ENCODE measurements around the gene MARCKSL1. TPM values are rescaled to one million over a fixed set of nuclear protein-coding genes. Genes with fewer than 3 reads are reported as not detected.
"Not testable (repeated sequence)": the region's sequence is repeated elsewhere in the genome, so short reads cannot be mapped to it uniquely, and the experiment has no call there.

Gene MARCKSL1
- total RNA-seq, 1 donor from 2014 or later, result 28.5 TPM

DNA sequence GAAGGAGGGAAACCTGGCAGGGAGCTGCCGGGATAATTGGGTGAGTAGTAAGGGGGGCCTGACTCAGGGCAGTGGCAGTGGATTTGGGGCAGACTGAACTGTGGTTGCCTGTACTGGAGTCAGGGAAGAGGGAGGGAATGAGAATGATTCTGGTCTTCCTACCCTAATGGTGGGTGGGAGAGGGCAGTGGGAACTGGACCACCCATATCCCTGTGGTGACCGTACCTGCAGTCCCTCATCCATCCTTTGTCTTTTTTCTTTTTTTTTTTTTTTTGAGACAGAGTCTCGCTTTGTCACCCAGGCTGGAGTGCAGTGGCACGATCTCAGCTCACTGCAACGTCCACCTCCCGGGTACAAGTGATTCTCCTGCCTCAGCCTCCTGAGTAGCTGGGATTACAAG, 19.7 kb upstream of the MARCKSL1 start:
- ATAC-seq; DNase-seq (ENCODE audit: missing footprints); intact Hi-C loops (cut with DNase I): not testable (repeated sequence)

DNA sequence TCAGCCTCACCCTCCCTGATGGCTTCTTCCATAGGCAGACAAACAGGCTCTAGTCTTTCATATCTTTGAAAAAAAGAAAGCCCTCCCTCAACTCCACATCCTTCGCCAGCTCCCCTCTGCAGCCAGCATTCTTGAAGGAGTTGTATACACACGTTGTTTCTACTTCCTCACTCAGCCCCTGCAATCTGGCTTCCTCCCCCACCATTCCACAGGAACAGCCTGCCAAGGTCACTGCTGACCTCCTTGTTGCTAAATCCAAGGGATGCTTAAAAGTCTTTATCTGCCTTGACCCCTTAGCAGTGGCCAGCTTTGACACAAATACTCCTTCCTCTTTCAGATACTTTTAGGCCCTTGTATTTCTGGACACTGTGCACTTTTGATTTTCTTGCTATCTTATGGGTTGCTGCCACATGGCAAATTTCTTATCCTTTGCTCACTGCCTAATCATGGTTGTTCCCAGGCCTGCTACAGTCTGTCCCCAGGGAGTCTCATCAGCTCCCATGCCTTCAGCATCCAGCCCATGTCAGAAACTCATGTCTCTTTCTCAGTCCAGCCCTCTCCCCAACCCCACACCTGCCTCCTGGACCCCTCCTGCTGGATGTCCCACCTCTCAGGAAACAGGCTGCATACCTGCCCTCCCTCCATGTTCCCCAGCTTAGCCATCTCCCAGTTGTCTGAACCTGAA, 18.0 kb upstream of the MARCKSL1 start:
- ATAC-seq (peak; percentile 44), DNase-seq (ENCODE audit: missing footprints) (peak; percentile 77)
- intact Hi-C loops (cut with DNase I), result no loop called here

DNA sequence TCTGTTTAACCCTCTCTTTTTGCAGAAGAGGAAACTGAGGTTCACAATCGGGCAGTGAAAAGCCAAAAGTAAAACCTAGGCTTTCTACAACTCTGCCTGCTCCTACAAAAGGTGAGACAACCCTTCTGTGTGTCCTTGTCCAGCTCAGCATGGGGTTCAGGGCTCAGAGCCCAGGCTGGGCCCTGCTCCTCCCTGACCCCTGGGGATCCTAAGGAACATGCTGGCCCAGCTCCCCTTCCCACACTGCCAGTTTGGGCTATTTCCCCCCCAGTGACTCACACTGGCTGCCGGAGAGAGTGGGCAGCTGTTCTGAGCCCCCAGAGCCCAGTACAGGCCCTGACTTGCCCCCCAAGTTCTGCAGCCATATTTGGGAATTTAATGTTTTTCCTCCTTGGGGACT, 17.4 kb upstream of the MARCKSL1 start:
- ATAC-seq, result peak; percentile 53
- intact Hi-C loops (cut with DNase I), result no loop called here
- DNase-seq (ENCODE audit: missing footprints), result no peak

DNA sequence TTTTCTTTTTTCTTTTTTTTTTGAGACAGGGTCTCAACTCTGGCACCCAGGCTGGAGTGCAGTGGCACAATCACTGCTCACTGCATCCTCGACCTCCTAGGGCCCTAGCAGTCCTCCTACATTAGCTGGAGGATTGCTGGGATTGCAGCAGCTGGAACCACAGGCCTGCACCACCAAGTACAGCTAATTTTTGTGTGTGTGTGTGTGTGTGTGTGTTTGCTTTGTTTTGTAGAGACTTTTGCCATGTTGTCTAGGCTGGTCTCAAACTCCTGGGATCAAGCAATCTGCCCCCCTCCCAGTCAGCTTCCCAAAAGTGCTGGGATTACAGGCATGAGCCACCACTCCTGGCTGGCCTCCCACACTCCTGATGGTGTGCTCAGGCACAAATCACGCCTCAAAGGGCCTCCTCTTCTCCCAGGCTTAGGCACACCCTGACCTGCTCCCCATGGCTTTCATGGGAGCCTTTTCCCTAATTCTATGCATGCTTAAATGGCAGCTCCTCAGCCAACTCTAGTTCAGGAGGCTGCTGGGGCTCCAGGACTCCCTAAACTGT, 16.9 kb upstream of the MARCKSL1 start:
- DNase-seq (ENCODE audit: missing footprints) (no peak), ATAC-seq (no peak)
- intact Hi-C loops (cut with DNase I), result no loop called here

DNA sequence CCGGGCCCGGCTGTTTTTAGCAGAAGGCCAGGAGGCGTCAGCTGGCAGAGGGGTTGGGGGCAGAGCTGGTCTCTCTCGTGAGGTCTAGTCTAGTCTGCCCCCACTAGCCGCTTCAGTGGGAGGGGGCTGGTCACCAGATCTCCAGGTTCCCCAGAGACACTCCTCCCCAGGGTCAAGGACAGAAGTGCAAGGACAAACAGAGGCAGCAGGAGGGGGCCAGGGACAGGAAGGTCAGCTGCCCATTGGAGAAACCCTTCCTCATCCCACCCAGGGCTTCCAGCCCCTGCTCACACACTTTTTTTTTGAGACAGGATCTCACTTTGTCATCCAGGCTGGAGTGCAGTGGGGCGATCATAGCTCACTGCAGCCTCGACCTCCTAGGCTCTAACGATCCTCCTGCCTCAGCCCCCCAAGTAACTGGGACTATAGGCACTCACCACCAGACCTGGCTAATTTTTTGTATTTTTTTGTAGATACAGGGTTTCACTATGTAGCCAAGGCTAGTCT, 16.3 kb upstream of the MARCKSL1 start:
- DNase-seq (ENCODE audit: missing footprints) (no peak), ATAC-seq (no peak)
- intact Hi-C loops (cut with DNase I), result no loop called here

DNA sequence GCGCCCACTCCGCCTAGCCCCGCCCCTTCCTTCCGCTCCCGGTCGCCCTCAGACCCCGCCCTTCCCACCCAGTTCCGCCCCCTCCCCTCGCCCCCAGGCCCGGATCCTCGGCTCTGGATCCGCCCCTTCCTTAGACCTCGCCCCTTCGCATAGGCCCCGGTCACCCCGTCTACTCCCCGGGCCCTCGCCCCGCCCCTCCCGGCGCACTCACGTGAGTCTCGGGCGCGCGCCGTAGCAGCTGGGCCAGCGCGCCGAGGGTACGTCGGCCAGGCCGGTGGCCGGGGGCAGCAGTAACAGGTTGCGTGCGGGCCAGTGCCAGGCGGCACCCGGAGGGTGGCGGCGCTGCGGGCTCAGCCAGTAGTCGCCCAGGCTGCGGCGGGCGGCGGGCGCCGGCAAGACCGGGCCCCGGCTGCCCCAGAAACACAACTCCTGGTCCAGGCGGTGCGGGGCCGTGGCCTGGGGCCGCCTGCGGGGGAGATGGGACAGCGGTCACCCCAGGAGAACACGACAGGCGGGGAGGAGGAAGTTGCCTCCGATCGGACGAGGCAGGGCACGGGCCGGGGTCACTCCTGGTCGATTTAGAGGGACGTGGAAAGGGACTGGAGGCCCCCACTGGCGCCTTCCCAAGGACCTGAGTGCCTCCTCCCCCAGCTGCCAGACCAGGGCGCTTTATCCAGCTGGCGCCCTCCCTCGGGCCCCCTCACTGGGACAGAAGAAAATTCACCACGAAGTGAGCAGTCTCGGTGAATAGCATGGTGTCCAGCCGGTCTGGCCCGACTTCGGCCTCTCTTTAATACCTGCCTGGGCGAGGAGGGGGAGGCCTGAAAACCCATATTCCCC, 15.6 kb upstream of the MARCKSL1 start:
- ATAC-seq (peak; percentile 88), DNase-seq (ENCODE audit: missing footprints) (peak; percentile 97)
- intact Hi-C loops (cut with DNase I), result no loop called here

DNA sequence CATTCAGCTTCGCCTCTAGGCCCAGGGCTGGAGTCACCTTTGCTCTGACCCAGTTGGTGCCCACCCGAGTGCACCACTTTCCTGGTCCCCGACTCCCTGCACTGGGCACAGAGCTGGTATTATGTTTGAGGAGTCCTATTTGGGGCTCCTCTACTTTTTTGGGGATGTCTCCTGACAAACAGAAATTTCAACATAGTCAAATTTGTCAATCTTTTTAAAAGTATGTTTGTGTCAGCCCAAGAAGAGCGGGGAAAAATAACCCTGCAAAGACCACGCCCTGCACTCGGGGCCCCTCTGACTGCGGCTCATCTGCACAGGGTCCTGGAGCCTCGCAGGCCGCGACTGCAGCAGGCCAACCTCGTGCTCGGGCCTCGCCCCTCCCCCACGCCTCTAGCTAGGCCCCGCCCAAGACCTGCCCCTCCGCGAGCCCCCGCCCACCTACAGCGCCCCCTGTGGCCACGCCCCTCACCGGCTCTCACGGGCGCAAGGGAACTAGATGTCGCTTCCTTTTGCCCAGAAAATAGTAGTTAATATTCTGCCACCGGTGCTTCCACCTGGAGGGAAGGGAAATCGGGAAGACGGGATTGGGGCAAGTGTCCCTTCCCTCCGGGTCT, 14.9 kb upstream of the MARCKSL1 start:
- DNase-seq (ENCODE audit: missing footprints) (peak; percentile 92), ATAC-seq (peak; percentile 49)
- intact Hi-C loops (cut with DNase I), result no loop called here

DNA sequence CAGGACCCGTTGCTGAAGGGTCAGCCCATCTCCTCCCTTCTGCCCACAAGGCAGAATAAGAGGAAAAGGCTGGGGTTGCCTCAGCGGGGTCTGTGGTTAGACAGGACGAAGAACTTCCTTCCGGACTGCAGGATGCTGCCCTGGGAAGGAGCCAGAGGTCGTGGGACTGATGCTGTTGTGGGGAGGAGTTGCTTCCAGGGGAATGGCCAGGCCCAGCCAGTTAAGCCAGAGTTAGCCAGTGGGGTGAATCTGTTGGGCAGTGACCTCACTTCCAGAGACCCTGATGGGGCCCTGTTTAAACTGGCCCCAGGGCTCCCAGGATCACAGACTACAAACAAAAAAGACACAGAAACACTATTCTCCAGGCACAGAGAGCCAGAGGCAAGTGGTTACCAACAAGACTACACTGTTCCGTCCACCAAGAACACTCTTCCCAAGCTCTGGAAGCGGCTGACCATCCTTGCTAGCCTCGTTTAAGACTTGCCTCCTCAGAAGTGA, 13.2 kb upstream of the MARCKSL1 start:
- intact Hi-C loops (cut with DNase I), result no loop called here
- peak; percentile 76 for DNase-seq (ENCODE audit: missing footprints)
- ATAC-seq, result no peak

DNA sequence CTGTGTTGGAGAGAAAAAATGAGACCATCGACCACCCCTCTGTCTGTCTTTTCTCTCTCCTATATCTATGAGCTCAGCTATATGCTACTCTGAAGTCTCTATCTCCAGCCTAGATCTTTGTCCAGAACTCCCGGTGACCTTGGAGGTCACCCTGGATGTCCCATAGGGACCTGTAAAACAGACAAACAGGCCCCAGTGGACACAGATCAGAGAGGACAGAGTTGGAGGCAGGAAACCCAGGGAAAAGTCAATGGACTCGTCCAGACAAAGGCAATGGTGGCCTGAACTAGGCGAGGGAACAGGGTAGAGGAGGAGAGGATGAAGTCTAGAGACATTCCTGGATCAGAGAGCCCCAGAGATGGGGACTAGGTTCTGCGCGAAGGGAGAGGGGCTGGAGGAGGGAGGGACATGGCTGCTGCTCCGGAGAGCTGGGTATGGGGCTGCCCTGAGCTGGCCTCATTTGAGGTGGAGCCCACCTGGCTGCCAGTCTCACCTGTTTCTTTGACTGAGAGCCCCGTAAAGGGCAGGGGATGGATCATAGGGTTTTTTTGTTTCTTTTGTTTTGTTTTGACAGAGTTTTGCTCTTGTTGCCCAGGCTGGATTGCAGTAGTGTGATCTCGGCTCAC, 10.6 kb upstream of the MARCKSL1 start:
- ATAC-seq (no peak), DNase-seq (ENCODE audit: missing footprints) (no peak)
- intact Hi-C loops (cut with DNase I), result no loop called here

DNA sequence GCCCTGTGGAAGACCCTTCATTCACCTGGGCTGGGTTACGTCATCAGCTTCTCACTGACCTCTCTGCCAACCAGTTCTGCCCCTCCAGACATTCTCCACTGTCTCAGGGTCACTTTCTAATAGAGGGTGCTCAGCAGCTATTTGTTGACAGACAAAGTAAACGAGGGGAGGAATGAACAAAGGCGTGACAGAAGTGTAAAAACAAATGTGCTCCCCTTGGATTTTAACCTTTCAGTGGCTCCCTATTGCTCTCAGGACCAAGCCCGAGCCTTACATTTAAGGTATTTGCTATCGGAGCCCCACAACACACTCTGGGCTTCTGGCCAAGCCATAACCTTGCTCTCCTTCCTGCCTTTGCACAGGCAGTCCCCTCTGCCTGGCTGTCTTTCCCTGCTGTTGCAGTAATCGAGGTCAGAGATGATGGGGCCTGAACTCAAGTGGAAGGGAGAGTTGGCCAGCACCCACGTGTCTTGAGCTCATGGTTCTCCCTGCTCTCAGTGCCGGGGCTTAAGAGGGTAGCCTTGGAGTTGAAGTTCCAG, 9.3 kb upstream of the MARCKSL1 start:
- intact Hi-C loops (cut with DNase I), result no loop called here
- no peak for DNase-seq (ENCODE audit: missing footprints)
- no peak for ATAC-seq

DNA sequence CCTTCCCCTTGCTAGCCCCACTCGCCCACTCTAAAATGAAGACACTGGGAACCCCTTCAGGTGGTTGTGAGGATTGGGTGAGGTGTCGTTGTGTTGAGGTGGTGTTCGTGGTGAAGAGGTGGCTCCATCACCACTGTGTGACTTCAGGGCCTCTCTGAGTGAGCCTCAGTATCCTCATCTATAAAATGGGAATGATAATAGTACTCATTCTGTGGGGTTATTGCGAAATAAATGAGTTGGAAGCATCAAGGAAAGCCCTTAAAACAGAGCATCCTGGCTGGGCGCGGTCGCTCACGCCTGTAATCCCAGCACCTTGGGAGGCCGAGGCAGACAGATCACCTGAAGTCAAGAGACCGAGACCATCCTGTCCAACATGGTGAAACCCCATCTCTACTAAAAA, 6.7 kb upstream of the MARCKSL1 start:
- DNase-seq (ENCODE audit: missing footprints), result no peak
- intact Hi-C loops (cut with DNase I), result no loop called here
- no peak for ATAC-seq

DNA sequence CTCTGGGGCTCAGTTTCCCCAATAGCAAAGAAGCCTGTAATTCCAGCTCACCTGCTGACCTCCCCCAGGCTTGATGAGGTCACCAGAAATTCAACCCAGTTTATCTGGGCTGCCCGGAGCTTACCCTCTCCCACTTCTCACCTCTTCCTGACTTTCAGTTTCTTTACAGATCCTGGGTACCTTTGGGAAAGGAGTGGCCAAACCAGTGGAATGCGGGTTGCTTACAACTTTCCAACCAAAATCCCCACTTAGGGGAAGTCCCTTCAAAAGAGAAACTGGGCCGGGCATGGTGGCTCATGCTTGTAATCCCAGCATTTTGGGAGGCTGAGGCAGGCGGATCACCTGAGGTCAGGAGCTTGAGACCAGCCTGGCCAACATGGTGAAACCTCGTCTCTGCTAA, 5.9 kb upstream of the MARCKSL1 start:
- ATAC-seq (no peak), DNase-seq (ENCODE audit: missing footprints) (no peak)
- intact Hi-C loops (cut with DNase I), result no loop called here

DNA sequence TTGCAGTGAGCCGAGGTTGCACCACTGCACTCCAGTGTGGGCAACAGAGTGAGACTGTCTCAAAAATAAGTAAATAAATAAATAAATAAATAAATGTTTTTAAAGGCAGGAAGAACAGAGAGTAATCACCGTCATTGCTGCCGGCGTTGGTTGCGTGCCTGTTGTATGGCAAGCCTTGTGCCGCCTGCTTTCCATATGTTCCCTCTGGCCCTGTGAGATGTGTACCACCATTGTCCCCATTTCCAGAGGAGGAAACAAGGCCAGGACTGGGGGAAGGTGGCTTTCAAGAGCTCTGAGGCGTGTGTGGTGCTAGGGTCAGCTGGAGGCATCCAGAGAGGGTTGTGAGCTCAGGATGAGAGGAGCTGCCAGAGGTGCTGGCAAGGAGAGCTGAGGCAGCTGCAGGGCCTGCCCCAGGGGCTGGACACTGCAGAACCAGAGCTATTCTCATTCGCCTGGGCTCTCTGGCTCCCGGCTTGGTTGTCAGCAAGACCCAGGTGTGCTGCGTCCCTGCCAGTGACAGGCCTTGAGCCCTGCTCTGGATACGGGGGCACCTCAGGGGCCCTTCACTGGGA, 5.2 kb upstream of the MARCKSL1 start:
- ATAC-seq (peak; percentile 41), DNase-seq (ENCODE audit: missing footprints) (peak; percentile 77)
- intact Hi-C loops (cut with DNase I), result no loop called here

DNA sequence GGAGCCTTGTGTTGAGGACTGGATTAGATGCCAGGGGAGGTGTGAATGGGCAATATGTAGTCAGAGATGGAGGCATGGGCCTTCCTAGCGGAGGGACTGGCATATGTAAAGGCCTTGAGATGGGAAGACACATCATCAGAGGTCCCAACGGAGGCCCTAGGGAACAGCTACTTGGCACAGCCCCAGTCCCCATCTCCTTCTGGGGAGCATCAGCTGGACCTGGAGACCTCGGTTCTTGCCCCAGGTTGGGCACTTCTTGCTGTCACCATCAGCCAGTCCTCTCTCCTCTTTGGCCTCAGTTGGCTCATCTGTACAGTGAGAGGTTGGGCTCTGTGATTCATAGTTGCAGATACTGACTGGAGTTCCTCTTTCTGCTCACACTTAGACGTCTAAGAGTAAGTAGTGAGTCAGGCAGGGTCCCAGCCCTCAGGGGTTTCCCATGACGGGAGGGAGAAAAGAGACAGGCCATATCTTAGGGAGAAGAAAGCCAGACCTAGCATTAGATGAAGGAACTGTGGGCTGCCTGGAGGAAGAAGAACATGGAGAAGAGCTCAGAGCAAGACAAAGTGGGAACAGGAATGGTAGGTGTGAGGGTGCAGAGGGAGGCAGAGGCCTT, 3.4 kb upstream of the MARCKSL1 start:
- DNase-seq (ENCODE audit: missing footprints) (no peak), ATAC-seq (no peak)
- intact Hi-C loops (cut with DNase I), result no loop called here

DNA sequence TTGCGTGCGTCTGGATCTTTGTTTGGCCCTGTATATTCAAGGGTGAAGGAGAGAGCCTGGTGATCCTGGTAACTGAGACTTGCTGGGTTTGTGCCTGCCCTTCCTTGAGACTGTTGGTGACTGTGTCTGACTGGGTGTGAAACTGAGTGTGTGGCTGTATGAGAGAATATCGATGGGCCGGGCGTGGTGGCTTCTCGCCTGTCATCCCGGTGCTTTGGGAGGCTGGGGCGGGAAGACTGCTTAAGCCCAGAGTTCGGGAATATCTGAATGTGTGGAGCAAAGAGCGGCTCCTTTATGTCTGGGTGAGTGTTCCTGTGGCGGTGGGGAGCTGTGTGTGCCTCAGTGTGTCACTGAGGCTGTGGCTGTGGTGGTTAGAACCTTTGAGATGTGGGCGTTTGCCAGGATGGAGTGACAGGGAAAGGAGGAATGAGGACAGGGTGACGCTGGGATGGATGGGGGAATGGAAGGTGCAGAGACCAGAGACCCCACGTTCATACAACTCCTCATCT, 2.7 kb upstream of the MARCKSL1 start:
- intact Hi-C loops (cut with DNase I), result no loop called here
- ATAC-seq (no peak), DNase-seq (ENCODE audit: missing footprints) (no peak)

DNA sequence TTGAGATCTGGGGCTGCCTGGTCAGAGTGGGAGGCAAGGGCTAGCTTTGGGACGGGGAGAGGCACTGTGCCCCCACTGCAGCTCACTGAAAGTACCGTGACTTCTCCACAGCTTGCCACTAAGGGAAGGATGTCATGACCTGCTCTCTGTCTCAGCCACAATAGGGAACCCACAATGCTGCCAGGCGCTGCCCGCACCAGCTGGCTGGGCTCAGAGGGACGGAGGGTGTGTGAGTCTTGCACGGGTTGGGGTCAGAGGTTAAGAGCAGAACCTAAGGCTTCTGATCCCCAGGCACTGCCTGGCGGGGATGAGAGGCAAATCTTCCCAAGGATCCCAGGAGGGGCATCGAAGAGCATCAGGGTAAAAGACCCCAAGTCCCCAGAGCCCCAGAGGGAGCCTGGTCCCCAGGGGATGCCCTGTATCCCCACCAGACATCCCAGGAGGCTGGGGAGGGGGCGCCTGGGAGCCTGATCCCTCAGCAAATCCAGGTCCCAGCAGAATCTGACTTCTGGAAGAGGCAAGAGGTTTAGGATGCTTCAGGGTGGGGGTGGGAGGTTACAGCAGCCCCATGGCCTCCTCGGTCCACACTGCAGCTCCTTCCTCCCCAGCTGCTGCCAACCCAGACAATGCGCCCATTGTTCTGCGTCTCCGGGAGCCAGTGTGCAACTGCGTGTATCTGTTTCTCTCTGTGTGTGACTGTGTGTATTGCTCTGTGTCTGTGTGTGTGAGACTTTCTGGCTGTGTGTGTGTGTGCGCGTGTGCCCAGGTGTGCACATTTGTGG, 2.0 kb upstream of the MARCKSL1 start:
- intact Hi-C loops (cut with DNase I), result no loop called here
- ATAC-seq, result peak; percentile 58
- DNase-seq (ENCODE audit: missing footprints), result peak; percentile 81

Data from Right ventricle myocardium inferior (tissue), 1 donor.